Neuronal stem cell (in vitro differentiated cells): Measurements from ENCODE around the gene UMOD.

Experiments
- DNase-seq: peaks from one replicate; pipeline ENCODE4 v3.0.0-alpha.2; 2013; ENCODE audit warnings: low spot score
- H2AFZ ChIP-seq: one replicate; pipeline ENCODE4 v1.6.1; 2013; ENCODE audit warnings: mild to moderate bottlenecking, low read length, inconsistent platforms
- H2AK5ac ChIP-seq: 2 replicates; pipeline ENCODE4 v1.6.1; 2013; ENCODE audit warnings: low read depth, mild to moderate bottlenecking, inconsistent platforms, low read length, moderate library complexity, mixed read lengths
- H2BK120ac ChIP-seq: 2 replicates; pipeline ENCODE4 v1.6.1; 2013; ENCODE audit warnings: low read depth, mild to moderate bottlenecking, inconsistent platforms, low read length, moderate library complexity, mixed read lengths
- H2BK12ac ChIP-seq: one replicate; pipeline ENCODE4 v1.6.1; 2013; ENCODE audit warnings: low read length, inconsistent platforms
- H2BK15ac ChIP-seq: 2 replicates; pipeline ENCODE4 v1.6.1; 2013; ENCODE audit warnings: mild to moderate bottlenecking, low read length, inconsistent platforms, mixed read lengths
- H2BK5ac ChIP-seq: one replicate; pipeline ENCODE4 v1.6.1; 2013; ENCODE audit warnings: inconsistent platforms, mild to moderate bottlenecking, low read length, moderate library complexity
- H3K14ac ChIP-seq: one replicate; pipeline ENCODE4 v1.6.1; 2013; ENCODE audit warnings: low read length, inconsistent platforms
- H3K18ac ChIP-seq: 2 replicates; pipeline ENCODE4 v1.6.1; 2013; ENCODE audit warnings: low read length, inconsistent platforms
- H3K23ac ChIP-seq: 2 replicates; pipeline ENCODE4 v1.6.1; 2013; ENCODE audit warnings: low read depth, mild to moderate bottlenecking, mixed read lengths, low read length, inconsistent platforms; ENCODE audit not compliant: poor library complexity
- H3K27ac ChIP-seq: replicated peaks from 3 replicates; pipeline ENCODE4 v1.5.1; 2013; ENCODE audit warnings: low read length, inconsistent platforms
- H3K27me3 ChIP-seq, 3 experiments: 2 replicates each; pipeline ENCODE4 v1.6.1; 2013; ENCODE audit warnings: low read length in 3 of 3, mild to moderate bottlenecking in 2 of 3, inconsistent platforms in 1 of 3, low read depth in 1 of 3, mixed read lengths in 1 of 3, moderate library complexity in 1 of 3; ENCODE audit not compliant: control insufficient read depth in 3 of 3, insufficient read depth in 3 of 3
- H3K36me3 ChIP-seq, 2 donors: replicated peaks in 1 of 2; 2 replicates each; pipeline ENCODE4 v1.6.1; 2013; ENCODE audit warnings: low read length in 2 of 2; ENCODE audit not compliant: control insufficient read depth in 2 of 2, insufficient read depth in 2 of 2
- H3K4ac ChIP-seq: 2 replicates; pipeline ENCODE4 v1.6.1; 2013; ENCODE audit warnings: inconsistent platforms, mild to moderate bottlenecking, low read length, moderate library complexity
- H3K4me1 ChIP-seq, 2 donors: 1 replicate in 1 of 2; 2 replicates in 1 of 2; pipeline ENCODE4 v1.6.1; 2013; ENCODE audit warnings: low read length in 2 of 2, low read depth in 1 of 2; ENCODE audit not compliant: control insufficient read depth in 2 of 2, insufficient read depth in 1 of 2
- H3K4me2 ChIP-seq: one replicate; pipeline ENCODE4 v1.6.1; 2013; ENCODE audit warnings: mild to moderate bottlenecking, low read length, inconsistent platforms; ENCODE audit not compliant: insufficient read depth, poor library complexity, severe bottlenecking
- H3K4me3 ChIP-seq, 2 donors: 2 replicates each; pipeline ENCODE4 v1.5.1; 2013; ENCODE audit warnings: low read length in 2 of 2, mild to moderate bottlenecking in 2 of 2, inconsistent platforms in 1 of 2, moderate library complexity in 1 of 2
- H3K79me1 ChIP-seq: one replicate; pipeline ENCODE4 v1.6.1; 2013; ENCODE audit warnings: low read depth, mild to moderate bottlenecking, inconsistent platforms, low read length, moderate library complexity
- H3K9ac ChIP-seq: one replicate; pipeline ENCODE4 v1.6.1; 2013; ENCODE audit warnings: mild to moderate bottlenecking, low read depth, low read length, inconsistent platforms; ENCODE audit not compliant: poor library complexity
- H3K9me3 ChIP-seq, 2 donors: replicated peaks in 1 of 2; 2 replicates each; pipeline versions ENCODE3 to v1.6.1; 2013; ENCODE audit warnings: low read length in 2 of 2, mild to moderate bottlenecking in 2 of 2, inconsistent platforms in 1 of 2, low read depth in 1 of 2, mixed read lengths in 1 of 2, moderate library complexity in 1 of 2; ENCODE audit not compliant: control insufficient read depth in 2 of 2, insufficient read depth in 1 of 2
- H4K8ac ChIP-seq: one replicate; pipeline ENCODE4 v1.6.1; 2013; ENCODE audit warnings: low read depth, mild to moderate bottlenecking, inconsistent platforms, low read length, moderate library complexity
- H4K91ac ChIP-seq: one replicate; pipeline ENCODE4 v1.6.1; 2013; ENCODE audit warnings: low read length, low read depth, mild to moderate bottlenecking, inconsistent platforms; ENCODE audit not compliant: poor library complexity
- WGBS, 2 donors: extraction: QIAGEN DNeasy Blood & Tissue Kit; methylation state at CpG; one replicate each; pipeline ENCODE4 v1.1.7; 2013; ENCODE audit warnings: missing lambda C conversion rate in 2 of 2, mixed read lengths in 1 of 2; ENCODE audit not compliant: insufficient read length in 2 of 2, insufficient replicate concordance in 1 of 2; ENCODE audit errors: extremely low coverage in 2 of 2; 5-methylcytosine and 5-hydroxymethylcytosine counted together

The UMOD gene

GRCh38 chr16:20309786-20310185 lies 42.7 kb downstream of the UMOD start:
- Histone ChIP-seq H2BK5ac (no peak overlapping the region), H3K27me3 (no peaks in the 10 kb centered on the region), H4K8ac (no peak overlapping the region), H3K4me1 (no peaks in the 10 kb centered on the region), H3K4ac (no peak overlapping the region), H2AK5ac (no peak overlapping the region), H2BK120ac (no peak overlapping the region), H3K36me3 (no peaks in the 10 kb centered on the region), H3K27ac (no peak overlapping the region), H3K18ac (no peak overlapping the region), H2AFZ (no peak overlapping the region), H3K23ac (no peak overlapping the region), H4K91ac (no peak overlapping the region), H3K14ac (no peak overlapping the region), H3K79me1 (no peaks in the 10 kb centered on the region), H3K9me3 (no peaks in the 10 kb centered on the region), H2BK15ac (no peak overlapping the region), H3K4me3 (no peak overlapping the region), H3K9ac (no peak overlapping the region), H3K4me2 (no peak overlapping the region), H2BK12ac (no peak overlapping the region)
- whole genome bisulfite sequencing, 2 donors: no CpG with 5 or more reads among the region's 6 CpGs
- DNase-seq: no peak

GRCh38 chr16:20308801-20309590 lies 43.5 kb downstream of the UMOD start:
- H2BK5ac ChIP-seq: no peak overlapping the region
- no peak overlapping the region for H2BK12ac ChIP-seq
- no peaks in the 10 kb centered on the region for H3K27me3 ChIP-seq
- no peak overlapping the region for H3K4me3 ChIP-seq
- H3K4ac ChIP-seq: no peak overlapping the region
- H3K4me2 ChIP-seq: no peak overlapping the region
- WGBS, 2 donors: no CpG with 5 or more reads among the region's 4 CpGs
- H3K27ac ChIP-seq: no peak overlapping the region
- no peak overlapping the region for H2BK15ac ChIP-seq
- H4K91ac ChIP-seq: no peak overlapping the region
- no peak overlapping the region for H3K9ac ChIP-seq
- H3K4me1 ChIP-seq: no peaks in the 10 kb centered on the region
- H2AK5ac ChIP-seq: no peak overlapping the region
- no peak overlapping the region for H4K8ac ChIP-seq
- H3K9me3 ChIP-seq: no peaks in the 10 kb centered on the region
- no peak overlapping the region for H3K23ac ChIP-seq
- no peak overlapping the region for H2AFZ ChIP-seq
- H3K79me1 ChIP-seq: no peaks in the 10 kb centered on the region
- no peak overlapping the region for H2BK120ac ChIP-seq
- H3K18ac ChIP-seq: no peak overlapping the region
- no peak for DNase-seq
- H3K14ac ChIP-seq: no peak overlapping the region
- H3K36me3 ChIP-seq: no peaks in the 10 kb centered on the region

GRCh38 chr16:20308266-20308665 lies 44.2 kb downstream of the UMOD start:
- no CpG with 5 or more reads among the region's 4 CpGs for WGBS, 2 donors
- Histone ChIP-seq H2BK15ac (no peak overlapping the region), H3K36me3 (no peaks in the 10 kb centered on the region), H3K4me1 (no peaks in the 10 kb centered on the region), H3K4me3 (no peak overlapping the region), H4K8ac (no peak overlapping the region), H3K27ac (no peak overlapping the region), H3K27me3 (no peaks in the 10 kb centered on the region), H3K18ac (no peak overlapping the region), H3K9ac (no peak overlapping the region), H2BK5ac (no peak overlapping the region), H2BK12ac (no peak overlapping the region), H2BK120ac (no peak overlapping the region), H3K4ac (no peak overlapping the region), H3K4me2 (no peak overlapping the region), H3K23ac (no peak overlapping the region), H3K14ac (no peak overlapping the region), H3K9me3 (no peaks in the 10 kb centered on the region), H4K91ac (no peak overlapping the region), H2AFZ (no peak overlapping the region), H2AK5ac (no peak overlapping the region), H3K79me1 (no peaks in the 10 kb centered on the region)
- no peak for DNase-seq

- no CpG with 5 or more reads among the region's 7 CpGs for WGBS, 2 donors
- DNase-seq: no peak
- H2AFZ ChIP-seq: no peak overlapping the region
Measured at GRCh38 chr16:20307791-20308190, 44.7 kb downstream of the UMOD start.

More at GRCh38 chr16:20307791-20308190, 44.7 kb downstream of the UMOD start:
- Histone ChIP-seq H2BK5ac (no peak overlapping the region), H4K91ac (no peak overlapping the region), H2AK5ac (no peak overlapping the region), H3K4ac (no peak overlapping the region), H2BK120ac (no peak overlapping the region), H3K79me1 (no peaks in the 10 kb centered on the region), H4K8ac (no peak overlapping the region), H3K4me3 (no peak overlapping the region), H3K27me3 (no peaks in the 10 kb centered on the region), H3K14ac (no peak overlapping the region), H2BK15ac (no peak overlapping the region), H3K4me1 (no peaks in the 10 kb centered on the region), H3K23ac (no peak overlapping the region), H2BK12ac (no peak overlapping the region), H3K18ac (no peak overlapping the region), H3K4me2 (no peak overlapping the region), H3K9ac (no peak overlapping the region), H3K9me3 (no peaks in the 10 kb centered on the region), H3K27ac (no peak overlapping the region), H3K36me3 (no peaks in the 10 kb centered on the region)
